GM23248 (cell line): ENCODE data around the gene ANGPT4. TPM values are rescaled to one million over a fixed set of nuclear protein-coding genes. Genes with fewer than 3 reads are reported as not detected.

Experiments
- DNase-seq: peaks from one replicate; pipeline ENCODE4 v3.0.0-alpha.2; 2015
- H2AFZ ChIP-seq: fragments of 200-600 bp; sonication (generic); 2 replicates; pipeline ENCODE4 v1.6.1; 2016; ENCODE audit warnings: antibody characterized with exemption
- H3F3A ChIP-seq: fragments of 200-600 bp; sonication (generic); 2 replicates; pipeline ENCODE4 v1.6.1; 2016; ENCODE audit warnings: mild to moderate bottlenecking, antibody characterized with exemption, mixed run types; ENCODE audit not compliant: insufficient read depth
- H3K27ac ChIP-seq: fragments of 200-600 bp; sonication (generic); 2 replicates; pipeline ENCODE4 v1.5.1; 2016; ENCODE audit warnings: mild to moderate bottlenecking
- H3K27me3 ChIP-seq: fragments of 200-600 bp; sonication (generic); replicated peaks from 2 replicates; pipeline ENCODE4 v1.6.1; 2016; ENCODE audit warnings: mild to moderate bottlenecking; ENCODE audit not compliant: insufficient read depth
- H3K36me3 ChIP-seq: fragments of 200-600 bp; sonication (generic); 2 replicates; pipeline ENCODE4 v1.6.1; 2016; ENCODE audit warnings: low read depth, mild to moderate bottlenecking
- H3K4me1 ChIP-seq: fragments of 200-600 bp; sonication (generic); 2 replicates; pipeline ENCODE4 v1.6.1; 2016; ENCODE audit warnings: mild to moderate bottlenecking; ENCODE audit not compliant: insufficient read depth
- H3K4me2 ChIP-seq: fragments of 200-600 bp; sonication (generic); one replicate; pipeline ENCODE4 v1.6.1; 2016; ENCODE audit warnings: mild to moderate bottlenecking; ENCODE audit not compliant: unreplicated experiment
- H3K4me3 ChIP-seq: fragments of 200-600 bp; sonication (generic); 2 replicates; pipeline ENCODE4 v1.5.1; 2016; ENCODE audit warnings: mild to moderate bottlenecking
- H3K79me2 ChIP-seq: fragments of 200-600 bp; sonication (generic); 2 replicates; pipeline ENCODE4 v1.6.1; 2016; ENCODE audit warnings: mild to moderate bottlenecking; ENCODE audit not compliant: insufficient read depth
- H3K9ac ChIP-seq: fragments of 200-600 bp; sonication (generic); 2 replicates; pipeline ENCODE4 v1.6.1; 2016; ENCODE audit warnings: mild to moderate bottlenecking
- H3K9me2 ChIP-seq: fragments of 200-600 bp; sonication (generic); 2 replicates; pipeline ENCODE4 v1.6.1; 2016; ENCODE audit warnings: mixed run types, mild to moderate bottlenecking, moderate library complexity; ENCODE audit not compliant: insufficient read depth
- H3K9me3 ChIP-seq: fragments of 200-600 bp; sonication (generic); one replicate; pipeline ENCODE4 v1.6.1; 2017; ENCODE audit warnings: low read depth
- H4K20me1 ChIP-seq: fragments of 200-600 bp; sonication (generic); 2 replicates; pipeline ENCODE4 v1.6.0; 2016; ENCODE audit not compliant: insufficient read depth
- EZH2 ChIP-seq: fragments of 200-600 bp; sonication (generic); IDR thresholded peaks from 2 replicates; pipeline ENCODE4 v1.6.1; 2018; ENCODE audit warnings: antibody characterized with exemption, mild to moderate bottlenecking; ENCODE audit not compliant: insufficient read depth, poor library complexity, severe bottlenecking
- EZH2phosphoT487 ChIP-seq: fragments of 200-600 bp; sonication (generic); IDR thresholded peaks from 2 replicates; pipeline ENCODE4 v1.6.1; 2018; ENCODE audit warnings: antibody characterized with exemption, moderate library complexity, mild to moderate bottlenecking, low read depth; ENCODE audit not compliant: insufficient read depth
- WGBS, 2 experiments: methylation state at CpG; one replicate each; pipeline ENCODE4 v1.1.6; 2015 to 2017; ENCODE audit warnings: low lambda C conversion rate in 2 of 2, low coverage in 1 of 2; ENCODE audit errors: missing lambda C conversion rate in 2 of 2; 5-methylcytosine and 5-hydroxymethylcytosine counted together
- in situ Hi-C: fragments of 300-500 bp; cut with MboI; formaldehyde crosslinking; loops from 2 replicates; pipeline ENCODE4 v1.15.0; 2020
- polyA plus RNA-seq: library from polyadenylated mRNA; unstranded; fragments of >200 nt; fragmentation: Nextera tagmentation; extraction: Ambion mirVana; gene quantifications from 2 replicates; pipeline ENCODE4 v1.2.1, GENCODE V29; 2016
- total RNA-seq: library from RNA; depleted of rRNA; stranded (reverse); fragments of >200 nt; shearing (Covaris generic); gene quantifications from 2 replicates; pipeline ENCODE4 v1.2.3, GENCODE V29; 2014

The ANGPT4 gene
- total and polyA plus RNA-seq, 2 experiments from 2014 or later, result not detected

GRCh38 chr20:961768-962167 is 45.6 kb upstream of the ANGPT4 start:
- no peak overlapping the region for H2AFZ ChIP-seq
- no peaks in the 10 kb centered on the region for H3K36me3 ChIP-seq
- H3K9me2 ChIP-seq, result no peaks in the 10 kb centered on the region
- in situ Hi-C loops, result no loop called here
- no peak overlapping the region for H3K9ac ChIP-seq
- H4K20me1 ChIP-seq, result no peaks in the 10 kb centered on the region
- H3K4me1 ChIP-seq, result no peaks in the 10 kb centered on the region
- DNase-seq, result no peak
- no peak overlapping the region for H3K4me2 ChIP-seq
- no peak overlapping the region for H3K4me3 ChIP-seq
- no peaks in the 10 kb centered on the region for H3K79me2 ChIP-seq
- H3F3A ChIP-seq, result no peaks in the 10 kb centered on the region
- H3K9me3 ChIP-seq, result no peaks in the 10 kb centered on the region
- WGBS, 2 experiments, result 81 to 83% methylated on average over 2 of the region's 2 CpGs
- H3K27ac ChIP-seq, result no peak overlapping the region
- H3K27me3 ChIP-seq, result 0 out of 2 replicates have a peak, but pooled peaks cover 6% of the 10 kb centered on the region
- no peak for TF ChIP-seq EZH2phosphoT487

- no peaks in the 10 kb centered on the region for H3K4me1 ChIP-seq
- no peaks in the 10 kb centered on the region for H4K20me1 ChIP-seq
- H3K9me2 ChIP-seq, result no peaks in the 10 kb centered on the region
- WGBS, 2 experiments, result 79% methylated on average over 16 of the region's 16 CpGs
- no peaks in the 10 kb centered on the region for H3K9me3 ChIP-seq
- no peak for TF ChIP-seq EZH2
- no peak for TF ChIP-seq EZH2phosphoT487
- no peaks in the 10 kb centered on the region for H3F3A ChIP-seq
- no peak overlapping the region for H3K4me2 ChIP-seq
- 0 out of 2 replicates have a peak, but pooled peaks cover 12% of the 10 kb centered on the region for H3K27me3 ChIP-seq
- no peak overlapping the region for H3K4me3 ChIP-seq
- DNase-seq, result no peak
- no peak overlapping the region for H3K9ac ChIP-seq
- no peak overlapping the region for H2AFZ ChIP-seq
- no peaks in the 10 kb centered on the region for H3K79me2 ChIP-seq
- no peak overlapping the region for H3K27ac ChIP-seq
- in situ Hi-C loops, result loop anchor here (5.0 kb wide), 1 partner anchor 143 kb away; no protein-coding TSS in a partner anchor
- no peaks in the 10 kb centered on the region for H3K36me3 ChIP-seq
Measured at GRCh38 chr20:959996-960615, 44.0 kb upstream of the ANGPT4 start.

DNA sequence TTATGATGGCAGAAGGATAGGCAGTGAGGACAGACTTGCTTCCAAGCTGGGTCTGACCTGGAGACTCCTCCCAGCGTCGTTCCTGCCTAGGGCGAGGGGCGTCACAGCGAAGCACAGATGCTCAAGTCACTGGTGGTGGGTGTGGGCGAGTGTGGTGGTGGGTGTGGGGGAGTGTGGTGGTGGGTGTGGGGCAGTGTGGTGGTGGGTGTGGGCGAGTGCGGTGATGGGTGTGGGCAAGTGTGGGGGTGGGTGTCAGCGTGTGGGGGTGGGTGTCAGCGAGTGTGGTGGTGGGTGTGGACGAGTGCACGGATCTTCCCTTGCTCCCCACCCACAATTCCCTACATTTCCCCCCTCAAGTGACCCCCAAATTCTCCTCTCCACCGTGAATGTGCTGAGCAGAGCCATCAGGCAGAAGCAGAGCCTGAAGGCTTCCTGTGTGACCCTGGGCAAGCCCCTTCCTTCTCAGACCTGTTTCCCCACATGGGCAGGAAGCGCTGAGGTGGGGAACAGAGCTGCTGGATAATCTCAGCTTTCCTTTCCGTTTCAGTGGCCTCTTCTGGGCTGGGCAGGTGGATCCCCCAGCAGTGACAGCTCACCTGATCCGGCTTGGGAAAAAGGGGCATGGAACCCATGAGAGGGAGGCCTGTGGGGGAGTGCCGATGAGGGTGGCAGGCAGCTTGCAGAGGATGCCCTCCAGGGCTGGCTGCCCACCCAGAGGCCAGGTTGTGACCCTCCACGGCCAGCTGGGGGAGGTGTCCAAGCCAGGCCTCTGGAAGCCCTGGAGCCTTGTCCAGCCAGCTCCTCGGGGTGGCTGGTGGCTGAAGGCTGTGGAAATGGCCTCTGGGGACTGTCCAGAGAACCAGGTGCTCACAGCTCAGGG is 43.0 kb upstream of the ANGPT4 start:
- Histone ChIP-seq H3K9me3 (no peaks in the 10 kb centered on the region), H3K4me1 (no peaks in the 10 kb centered on the region), H4K20me1 (no peaks in the 10 kb centered on the region), H2AFZ (no peak overlapping the region), H3K27me3 (0 out of 2 replicates have a peak, but pooled peaks cover 12% of the 10 kb centered on the region), H3K36me3 (no peaks in the 10 kb centered on the region), H3K27ac (no peak overlapping the region), H3K9ac (no peak overlapping the region), H3F3A (no peaks in the 10 kb centered on the region), H3K4me3 (no peak overlapping the region), H3K4me2 (no peak overlapping the region), H3K9me2 (no peaks in the 10 kb centered on the region), H3K79me2 (no peaks in the 10 kb centered on the region)
- in situ Hi-C loops, result loop anchor here (5.0 kb wide), 1 partner anchor 142 kb away; no protein-coding TSS in a partner anchor
- TF ChIP-seq EZH2 (no peak), EZH2phosphoT487 (no peak)
- WGBS, 2 experiments, result 48 to 49% methylated on average over 12 to 19 of the region's 19 CpGs
- DNase-seq, result no peak

GRCh38 chr20:957544-957943 is 41.4 kb upstream of the ANGPT4 start:
- Histone ChIP-seq H2AFZ (no peak overlapping the region), H3K4me3 (no peak overlapping the region), H3K79me2 (no peaks in the 10 kb centered on the region), H3K4me1 (no peaks in the 10 kb centered on the region), H3K27me3 (0 out of 2 replicates have a peak, but pooled peaks cover 12% of the 10 kb centered on the region), H3K9me2 (no peaks in the 10 kb centered on the region), H4K20me1 (no peaks in the 10 kb centered on the region), H3K9ac (no peak overlapping the region), H3K27ac (no peak overlapping the region), H3K9me3 (no peaks in the 10 kb centered on the region), H3K4me2 (no peak overlapping the region), H3K36me3 (no peaks in the 10 kb centered on the region), H3F3A (no peaks in the 10 kb centered on the region)
- DNase-seq, result peak; percentile 8
- in situ Hi-C loops, result loop anchor here (5.0 kb wide), 1 partner anchor 140 kb away; no protein-coding TSS in a partner anchor
- TF ChIP-seq EZH2phosphoT487 (no peak), EZH2 (no peak)
- 88 to 100% methylated on average over 1 of the region's 1 CpG for WGBS, 2 experiments
